GM12874 (cell line): ENCODE data around the gene CHST14.

Experiments
- TF ChIP-seq, protein P1 (sequence below): IDR thresholded peaks from 2 replicates; pipeline ENCODE4 v1.5.1; 2011; ENCODE audit warnings: low read depth, mild to moderate bottlenecking, control low read depth, low read length, moderate library complexity; ENCODE audit not compliant: insufficient read depth

CHST14 gene

DNA sequence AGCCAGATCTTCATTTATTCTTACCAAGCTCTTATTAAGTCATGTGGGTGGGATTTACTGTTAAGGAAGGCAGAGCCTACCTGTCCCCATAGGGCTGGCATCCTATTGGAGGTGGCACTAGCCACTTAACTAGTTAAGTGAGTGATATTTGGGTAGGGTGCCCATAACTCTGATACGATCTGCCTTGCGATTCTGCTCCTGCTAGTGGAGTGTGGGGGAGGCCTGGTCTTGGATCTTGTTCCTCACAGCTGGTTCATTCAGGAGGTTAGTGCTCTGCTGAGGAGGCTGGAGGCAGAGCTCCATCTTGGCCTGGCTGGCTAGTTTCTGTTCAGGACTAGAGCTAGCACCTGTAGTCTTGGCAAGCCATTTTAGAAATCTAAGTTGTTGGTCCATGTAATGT lies 20.7 kb upstream of the CHST14 start:
- TF ChIP-seq, protein P1, sequence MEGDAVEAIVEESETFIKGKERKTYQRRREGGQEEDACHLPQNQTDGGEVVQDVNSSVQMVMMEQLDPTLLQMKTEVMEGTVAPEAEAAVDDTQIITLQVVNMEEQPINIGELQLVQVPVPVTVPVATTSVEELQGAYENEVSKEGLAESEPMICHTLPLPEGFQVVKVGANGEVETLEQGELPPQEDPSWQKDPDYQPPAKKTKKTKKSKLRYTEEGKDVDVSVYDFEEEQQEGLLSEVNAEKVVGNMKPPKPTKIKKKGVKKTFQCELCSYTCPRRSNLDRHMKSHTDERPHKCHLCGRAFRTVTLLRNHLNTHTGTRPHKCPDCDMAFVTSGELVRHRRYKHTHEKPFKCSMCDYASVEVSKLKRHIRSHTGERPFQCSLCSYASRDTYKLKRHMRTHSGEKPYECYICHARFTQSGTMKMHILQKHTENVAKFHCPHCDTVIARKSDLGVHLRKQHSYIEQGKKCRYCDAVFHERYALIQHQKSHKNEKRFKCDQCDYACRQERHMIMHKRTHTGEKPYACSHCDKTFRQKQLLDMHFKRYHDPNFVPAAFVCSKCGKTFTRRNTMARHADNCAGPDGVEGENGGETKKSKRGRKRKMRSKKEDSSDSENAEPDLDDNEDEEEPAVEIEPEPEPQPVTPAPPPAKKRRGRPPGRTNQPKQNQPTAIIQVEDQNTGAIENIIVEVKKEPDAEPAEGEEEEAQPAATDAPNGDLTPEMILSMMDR: no peak

DNA sequence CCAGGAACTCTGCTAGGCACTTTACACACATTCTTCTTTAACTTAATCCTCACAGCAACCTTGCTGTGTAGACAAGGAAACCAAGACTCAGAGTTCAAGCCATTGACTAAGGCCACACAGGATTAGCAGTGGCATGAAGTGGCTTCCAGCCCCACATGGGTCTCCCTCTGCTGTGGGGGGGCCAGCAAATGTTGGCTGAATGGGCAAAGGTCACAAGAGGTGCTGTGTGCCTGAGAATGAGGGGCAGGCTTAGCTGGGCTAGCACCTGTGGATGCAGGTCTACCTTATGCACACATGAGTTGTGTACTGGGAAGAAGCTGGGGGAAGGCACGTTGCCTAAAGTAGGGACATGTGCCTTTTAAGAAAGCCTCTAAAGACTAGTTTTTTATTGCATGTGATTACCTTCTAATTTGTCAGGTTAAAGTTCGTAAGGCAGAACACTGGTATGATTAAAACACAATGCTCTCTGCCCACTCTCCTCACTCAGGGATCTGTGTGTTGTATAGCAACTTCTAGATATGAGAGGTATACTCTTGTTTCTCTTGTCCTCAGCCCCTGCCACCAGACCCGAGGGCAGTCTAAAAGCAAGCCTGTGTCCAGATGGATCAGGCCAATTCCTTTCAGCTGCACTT lies 19.1 kb upstream of the CHST14 start:
- TF ChIP-seq, protein P1: no peak

DNA sequence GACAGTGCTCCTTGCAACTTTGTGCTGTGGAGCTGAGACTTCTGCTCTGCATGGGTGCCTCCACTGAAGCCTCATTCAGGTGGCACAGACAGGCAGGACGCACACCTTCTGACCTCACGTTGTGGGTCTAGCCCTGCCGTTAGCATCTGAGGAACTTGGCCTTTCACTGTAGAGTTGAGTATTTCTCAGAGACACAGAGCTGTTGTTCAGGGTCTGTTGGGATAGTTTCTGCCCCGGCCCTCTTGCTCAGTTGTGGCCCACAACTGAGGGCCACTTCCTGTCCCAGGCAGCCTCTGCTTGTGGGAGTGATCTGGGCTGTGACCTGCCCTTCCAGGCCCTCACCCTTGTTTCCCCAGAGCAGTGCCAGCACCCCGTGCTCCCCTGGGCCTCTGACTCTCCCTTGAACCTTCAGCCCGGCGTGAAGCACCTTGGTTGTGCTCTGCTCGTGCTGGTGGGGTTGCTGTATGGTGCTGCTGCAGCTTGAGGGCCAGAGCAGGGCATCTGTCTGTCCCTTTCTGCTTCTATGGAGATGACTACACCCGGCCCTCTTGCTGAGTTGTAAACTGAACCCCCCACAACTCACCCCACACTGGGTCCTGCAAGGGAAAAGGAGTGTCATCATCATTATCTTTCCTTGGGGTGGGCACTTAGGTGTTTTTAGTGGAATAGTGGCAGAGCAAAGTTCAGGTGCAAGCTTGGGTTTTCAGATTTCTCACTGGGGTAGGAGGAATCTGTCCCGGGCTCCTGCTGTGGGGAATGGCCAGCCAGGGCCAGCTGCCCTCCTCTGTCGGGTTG lies 18.3 kb upstream of the CHST14 start:
- TF ChIP-seq, protein P1: no peak

DNA sequence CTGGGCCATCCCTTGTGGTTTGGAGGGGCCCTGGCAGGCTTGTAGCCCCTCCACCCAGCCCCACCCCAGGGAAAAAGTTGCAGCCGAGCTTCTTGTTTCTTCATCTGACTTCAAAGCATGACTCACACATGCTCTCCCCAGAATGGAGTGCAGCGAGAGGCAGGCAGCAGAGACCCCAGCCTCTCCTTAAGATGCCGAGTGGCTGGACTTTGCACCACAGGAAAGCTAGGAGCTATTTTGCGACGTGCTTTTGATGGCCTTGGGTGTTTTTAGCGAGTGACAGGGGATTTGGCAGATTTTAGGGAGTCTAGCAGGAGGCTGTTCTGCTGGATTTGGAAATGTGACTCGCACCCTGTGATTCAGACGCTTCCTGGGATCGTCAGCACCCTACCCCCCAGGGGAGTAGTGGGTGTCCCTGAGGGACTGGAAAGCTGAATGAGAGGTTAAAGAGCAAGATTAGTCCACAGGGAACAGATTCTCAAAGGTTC lies 15.8 kb upstream of the CHST14 start:
- TF ChIP-seq, protein P1: no peak

DNA sequence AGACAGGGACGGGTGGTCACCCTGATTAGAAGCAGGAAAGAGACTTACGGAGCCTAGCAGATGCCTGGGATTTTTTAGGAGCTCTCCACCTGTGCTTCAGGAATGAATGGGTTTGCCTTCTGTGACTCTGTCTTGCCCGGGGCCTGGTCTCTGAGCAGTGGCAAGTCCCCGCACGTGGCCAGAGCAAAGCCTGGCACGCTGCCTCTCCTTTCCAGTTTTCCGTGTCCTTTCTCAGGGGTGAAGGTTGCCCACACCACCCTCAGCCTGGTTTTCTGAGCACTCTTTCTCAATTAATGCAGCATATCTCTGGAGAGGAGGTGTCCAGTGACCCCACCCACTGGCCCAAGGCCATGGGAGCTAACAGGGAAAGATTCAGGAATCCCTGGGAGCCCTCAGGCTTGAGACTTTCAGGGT lies 14.5 kb upstream of the CHST14 start:
- TF ChIP-seq, protein P1: no peak

DNA sequence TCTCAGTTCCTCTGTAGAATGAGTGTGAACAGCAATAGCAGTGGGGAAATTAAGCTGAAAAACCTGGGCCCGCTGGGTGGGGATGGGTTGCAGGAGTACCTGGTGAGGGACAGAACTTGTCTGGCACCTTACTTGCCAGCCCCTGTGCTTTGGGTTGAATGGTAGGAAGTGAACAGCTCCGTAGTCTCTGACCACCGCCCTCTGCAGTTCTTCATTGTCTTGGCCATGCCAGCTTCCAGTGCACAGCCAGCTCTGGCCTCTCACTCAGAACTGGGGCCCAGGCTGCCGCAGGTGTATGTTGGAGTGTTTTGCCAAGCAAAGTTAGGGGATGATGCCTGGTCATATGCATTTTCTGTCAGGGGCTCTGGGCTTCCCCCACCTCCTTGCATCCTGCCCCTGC lies 14.0 kb upstream of the CHST14 start:
- TF ChIP-seq, protein P1: no peak

DNA sequence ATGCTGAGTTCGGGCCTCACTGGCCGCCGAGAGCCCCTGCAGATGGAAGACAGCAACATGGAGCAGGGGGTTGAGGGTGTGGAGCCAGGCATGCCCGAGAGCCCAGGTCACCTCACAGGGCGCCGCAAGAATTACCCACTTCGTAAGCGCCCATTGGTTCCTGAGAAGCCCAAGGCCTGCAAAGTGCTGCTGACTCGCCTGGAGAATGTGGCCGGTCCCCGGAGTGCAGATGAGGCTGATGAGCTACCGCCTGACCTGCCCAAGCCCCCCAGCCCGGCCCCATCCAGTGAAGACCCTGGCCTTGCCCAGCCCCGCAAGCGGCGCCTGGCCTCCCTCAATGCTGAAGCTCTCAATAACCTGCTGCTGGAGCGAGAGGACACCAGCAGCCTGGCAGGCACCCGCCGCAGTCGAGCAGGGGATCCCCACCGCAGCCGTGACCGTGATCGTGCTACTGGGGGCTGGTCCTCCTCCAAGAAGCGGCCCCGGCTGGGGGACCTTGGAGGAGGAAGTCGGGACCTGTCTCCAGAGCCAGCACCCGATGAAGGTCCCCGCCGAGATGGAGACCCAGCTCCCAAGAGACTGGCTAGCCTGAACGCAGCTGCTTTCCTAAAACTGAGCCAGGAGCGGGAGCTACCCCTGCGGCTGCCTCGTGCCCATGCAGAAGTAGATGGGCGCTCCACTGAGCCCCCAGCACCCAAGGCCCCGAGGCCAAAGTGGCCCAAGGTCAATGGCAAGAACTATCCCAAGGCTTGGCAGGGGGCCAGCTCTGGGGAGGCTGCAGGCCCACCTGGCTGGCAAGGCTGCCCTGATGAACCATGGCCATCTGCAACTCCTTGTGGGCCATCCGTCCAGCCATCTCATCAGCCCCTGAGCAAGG lies 12.1 kb upstream of the CHST14 start:
- TF ChIP-seq, protein P1: no peak
